Loucy (cell line): Measurements from ENCODE around the gene GRM5.

Experiments used
- H2AFZ ChIP-seq: fragments of 200-600 bp; sonication (generic); 2 replicates; pipeline ENCODE4 v1.6.0; 2016; ENCODE audit warnings: antibody characterized with exemption, mild to moderate bottlenecking, low read length, moderate library complexity
- H3F3A ChIP-seq: fragments of 200-600 bp; 2 replicates; pipeline ENCODE4 v1.6.0; 2016; ENCODE audit warnings: antibody characterized with exemption, low read depth, mild to moderate bottlenecking
- H3K27me3 ChIP-seq: fragments of 200-600 bp; sonication (generic); 2 replicates; pipeline ENCODE4 v1.6.1; 2014; ENCODE audit warnings: low read length, mild to moderate bottlenecking; ENCODE audit not compliant: insufficient read depth, poor library complexity, severe bottlenecking
- H3K36me3 ChIP-seq: fragments of 200-600 bp; sonication (generic); 2 replicates; pipeline ENCODE4 v1.6.1; 2016; ENCODE audit warnings: low read length; ENCODE audit not compliant: insufficient read depth
- H3K4me1 ChIP-seq: fragments of 200-600 bp; sonication (generic); 2 replicates; pipeline ENCODE4 v1.5.1; 2014; ENCODE audit warnings: low read length, mild to moderate bottlenecking; ENCODE audit not compliant: insufficient read depth, poor library complexity, severe bottlenecking
- H3K4me2 ChIP-seq: fragments of 200-600 bp; sonication (generic); 2 replicates; pipeline ENCODE4 v1.6.0; 2014; ENCODE audit warnings: antibody characterized with exemption, low read length, low read depth, mild to moderate bottlenecking; ENCODE audit not compliant: poor library complexity, severe bottlenecking
- H3K4me3 ChIP-seq: fragments of 200-600 bp; sonication (generic); 2 replicates; pipeline ENCODE4 v1.5.1; 2014; ENCODE audit warnings: low read length, mild to moderate bottlenecking, mixed read lengths; ENCODE audit not compliant: poor library complexity, severe bottlenecking
- H3K79me2 ChIP-seq: fragments of 200-600 bp; sonication (generic); 2 replicates; pipeline ENCODE4 v1.6.1; 2014; ENCODE audit warnings: low read length; ENCODE audit not compliant: insufficient read depth
- H3K9ac ChIP-seq: fragments of 200-600 bp; sonication (generic); 2 replicates; pipeline ENCODE4 v1.6.0; 2014; ENCODE audit warnings: mild to moderate bottlenecking, low read depth, low read length, moderate library complexity; ENCODE audit not compliant: poor library complexity, severe bottlenecking
- H3K9me2 ChIP-seq: fragments of 200-600 bp; sonication (generic); replicated peaks from 2 replicates; pipeline ENCODE4 v1.6.1; 2016; ENCODE audit warnings: low read depth, low read length, mixed read lengths
- H3K9me3 ChIP-seq: fragments of 200-600 bp; sonication (generic); 2 replicates; pipeline ENCODE4 v1.6.1; 2014; ENCODE audit warnings: mild to moderate bottlenecking, antibody characterized with exemption, low read length, low read depth; ENCODE audit not compliant: insufficient read depth
- H4K20me1 ChIP-seq: fragments of 200-600 bp; sonication (generic); 2 replicates; pipeline ENCODE4 v1.6.0; 2014; ENCODE audit warnings: antibody characterized with exemption, low read length, mild to moderate bottlenecking; ENCODE audit not compliant: insufficient read depth, poor library complexity, severe bottlenecking
- EZH2phosphoT487 ChIP-seq: fragments of 200-600 bp; IDR thresholded peaks from 2 replicates; pipeline ENCODE4 v1.6.1; 2018; ENCODE audit warnings: antibody characterized with exemption, mild to moderate bottlenecking, moderate library complexity, borderline replicate concordance
- TF ChIP-seq, protein P1 (sequence below): fragments of 200-600 bp; sonication (generic); conservative IDR thresholded peaks from 2 replicates; pipeline ENCODE4 v1.5.1; 2014; ENCODE audit warnings: mild to moderate bottlenecking, antibody characterized with exemption, low read length

GRM5 gene

DNA sequence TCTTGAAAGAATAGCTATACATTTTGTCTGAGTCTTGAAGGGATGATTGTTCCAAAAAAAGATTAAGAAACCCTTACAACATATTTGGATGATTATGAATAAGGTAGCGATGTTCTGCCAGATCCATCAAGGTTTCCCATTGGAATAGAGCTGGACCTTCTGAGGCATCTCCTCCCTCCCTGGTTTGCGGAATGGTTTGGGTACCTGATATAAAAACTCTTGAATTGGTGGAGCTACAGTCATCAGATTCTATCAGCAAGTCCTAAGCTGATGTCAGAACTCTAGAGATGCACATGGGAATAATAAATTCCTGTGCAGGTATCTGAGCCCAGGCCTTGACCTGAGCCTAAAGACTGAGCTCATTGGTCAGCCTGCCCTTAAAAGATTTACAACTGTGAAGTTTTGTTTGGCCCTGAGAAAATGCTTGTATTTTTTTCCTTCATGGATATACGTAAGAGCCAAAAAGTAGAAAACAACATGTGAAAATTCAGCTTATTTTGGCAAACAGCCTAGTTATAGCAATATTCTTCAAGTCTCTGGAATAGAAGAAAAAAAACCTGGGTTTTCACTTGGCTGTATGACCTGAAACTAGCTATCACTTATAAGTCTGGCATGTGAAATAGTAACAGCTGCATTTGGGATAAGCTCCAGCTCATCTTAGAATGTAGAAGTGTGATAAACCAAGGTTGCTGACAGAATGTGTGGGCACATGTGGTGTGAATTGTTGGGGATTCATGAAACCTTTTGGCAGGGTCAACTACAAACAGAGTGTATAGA lies 462.5 kb downstream of the GRM5 start:
- no peak overlapping the region for H3K9ac ChIP-seq
- no peak for TF ChIP-seq EZH2phosphoT487
- TF ChIP-seq, protein P1, sequence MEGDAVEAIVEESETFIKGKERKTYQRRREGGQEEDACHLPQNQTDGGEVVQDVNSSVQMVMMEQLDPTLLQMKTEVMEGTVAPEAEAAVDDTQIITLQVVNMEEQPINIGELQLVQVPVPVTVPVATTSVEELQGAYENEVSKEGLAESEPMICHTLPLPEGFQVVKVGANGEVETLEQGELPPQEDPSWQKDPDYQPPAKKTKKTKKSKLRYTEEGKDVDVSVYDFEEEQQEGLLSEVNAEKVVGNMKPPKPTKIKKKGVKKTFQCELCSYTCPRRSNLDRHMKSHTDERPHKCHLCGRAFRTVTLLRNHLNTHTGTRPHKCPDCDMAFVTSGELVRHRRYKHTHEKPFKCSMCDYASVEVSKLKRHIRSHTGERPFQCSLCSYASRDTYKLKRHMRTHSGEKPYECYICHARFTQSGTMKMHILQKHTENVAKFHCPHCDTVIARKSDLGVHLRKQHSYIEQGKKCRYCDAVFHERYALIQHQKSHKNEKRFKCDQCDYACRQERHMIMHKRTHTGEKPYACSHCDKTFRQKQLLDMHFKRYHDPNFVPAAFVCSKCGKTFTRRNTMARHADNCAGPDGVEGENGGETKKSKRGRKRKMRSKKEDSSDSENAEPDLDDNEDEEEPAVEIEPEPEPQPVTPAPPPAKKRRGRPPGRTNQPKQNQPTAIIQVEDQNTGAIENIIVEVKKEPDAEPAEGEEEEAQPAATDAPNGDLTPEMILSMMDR = no peak
- H3K36me3 ChIP-seq = no peaks in the 10 kb centered on the region
- H3K4me1 ChIP-seq = no peaks in the 10 kb centered on the region
- H3K27me3 ChIP-seq = no peaks in the 10 kb centered on the region
- no peak overlapping the region for H3K4me3 ChIP-seq
- H3K9me3 ChIP-seq = no peaks in the 10 kb centered on the region
- H3K4me2 ChIP-seq = no peak overlapping the region
- no peaks in the 10 kb centered on the region for H4K20me1 ChIP-seq
- H3K9me2 ChIP-seq = no peaks in the 10 kb centered on the region
- H3F3A ChIP-seq = no peaks in the 10 kb centered on the region
- no peaks in the 10 kb centered on the region for H3K79me2 ChIP-seq
- no peak overlapping the region for H2AFZ ChIP-seq

DNA sequence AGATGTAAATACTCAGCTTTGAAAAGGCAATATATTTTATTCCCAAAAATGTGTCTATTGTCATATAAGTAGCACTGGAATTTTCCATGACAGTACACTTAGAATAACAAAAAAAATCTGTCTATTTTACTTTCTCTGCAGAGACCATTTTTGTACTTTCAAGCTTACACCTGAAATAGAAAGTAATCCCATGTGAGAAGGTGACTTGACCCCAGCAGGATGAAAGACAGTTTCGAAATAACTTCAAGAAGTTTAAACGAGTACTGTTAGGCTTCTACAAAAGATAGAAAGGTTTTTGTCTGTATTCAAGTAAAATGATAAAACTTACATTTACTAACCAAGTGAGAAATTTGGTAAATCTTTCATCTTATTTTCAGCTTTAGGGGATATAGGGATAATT lies 468.4 kb downstream of the GRM5 start:
- H2AFZ ChIP-seq = no peak overlapping the region
- no peak overlapping the region for H3K4me3 ChIP-seq
- no peaks in the 10 kb centered on the region for H3K4me1 ChIP-seq
- H4K20me1 ChIP-seq = no peaks in the 10 kb centered on the region
- no peaks in the 10 kb centered on the region for H3F3A ChIP-seq
- no peaks in the 10 kb centered on the region for H3K9me2 ChIP-seq
- no peaks in the 10 kb centered on the region for H3K9me3 ChIP-seq
- H3K4me2 ChIP-seq = no peak overlapping the region
- TF ChIP-seq EZH2phosphoT487 = no peak
- TF ChIP-seq, protein P1 = no peak
- no peaks in the 10 kb centered on the region for H3K79me2 ChIP-seq
- no peaks in the 10 kb centered on the region for H3K36me3 ChIP-seq
- no peak overlapping the region for H3K9ac ChIP-seq
- H3K27me3 ChIP-seq = no peaks in the 10 kb centered on the region

DNA sequence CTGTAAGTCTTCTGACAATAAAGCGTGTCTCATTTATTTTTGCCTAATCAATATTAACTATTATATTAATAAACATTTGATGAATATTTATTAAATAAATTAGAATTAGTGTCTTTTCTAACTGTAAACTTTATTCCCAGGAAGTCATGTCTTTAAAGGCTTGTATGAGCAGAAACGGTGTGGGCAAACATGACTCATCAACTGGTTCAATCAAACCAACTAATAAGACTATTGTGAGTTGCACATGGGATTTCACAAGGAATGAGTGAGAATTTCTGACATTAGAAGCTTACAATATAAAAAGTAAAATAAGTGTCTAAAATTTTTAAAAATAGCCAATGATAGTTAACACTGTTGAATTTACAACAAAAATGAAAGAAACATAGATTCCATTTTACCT lies 469.0 kb downstream of the GRM5 start:
- Histone ChIP-seq H3K36me3 (no peaks in the 10 kb centered on the region), H3K79me2 (no peaks in the 10 kb centered on the region), H3K9ac (no peak overlapping the region), H2AFZ (no peak overlapping the region), H3K9me2 (no peaks in the 10 kb centered on the region), H3K4me3 (no peak overlapping the region), H3K4me2 (no peak overlapping the region), H3K27me3 (no peaks in the 10 kb centered on the region), H3K9me3 (no peaks in the 10 kb centered on the region), H3K4me1 (no peaks in the 10 kb centered on the region), H3F3A (no peaks in the 10 kb centered on the region), H4K20me1 (no peaks in the 10 kb centered on the region)
- TF ChIP-seq EZH2phosphoT487 = no peak
- TF ChIP-seq, protein P1 = no peak
